Mesenchymal stem cell (in vitro differentiated cells and primary cell): ENCODE data around the gene AP4E1.
"Not testable (repeated sequence)": the region's sequence is repeated elsewhere in the genome, so short reads cannot be mapped to it uniquely, and the experiment has no call there.

Experiments used
- DNase-seq: peaks from one replicate; pipeline ENCODE4 v3.0.0-alpha.2; 2013
- H2AFZ ChIP-seq: one replicate; pipeline ENCODE4 v1.6.1; 2013; ENCODE audit warnings: low read depth, mild to moderate bottlenecking, control low read depth, inconsistent platforms, low read length, moderate library complexity
- H2AK5ac ChIP-seq: 2 replicates; pipeline ENCODE4 v1.6.1; 2013; ENCODE audit warnings: low read length, moderate library complexity, mild to moderate bottlenecking, inconsistent platforms; ENCODE audit not compliant: severe bottlenecking
- H2BK120ac ChIP-seq: one replicate; pipeline ENCODE4 v1.6.1; 2013; ENCODE audit warnings: low read depth, mild to moderate bottlenecking, inconsistent platforms, low read length, moderate library complexity
- H2BK12ac ChIP-seq, 2 experiments: one replicate each; pipeline ENCODE4 v1.6.1; 2013; ENCODE audit warnings: inconsistent platforms in 2 of 2, low read length in 2 of 2, mild to moderate bottlenecking in 2 of 2, moderate library complexity in 2 of 2, control low read depth in 1 of 2
- H2BK15ac ChIP-seq: one replicate; pipeline ENCODE4 v1.6.1; 2013; ENCODE audit warnings: mild to moderate bottlenecking, low read depth, inconsistent platforms; ENCODE audit not compliant: poor library complexity, severe bottlenecking
- H2BK5ac ChIP-seq: 2 replicates; pipeline ENCODE4 v1.6.1; 2013; ENCODE audit warnings: low read depth, mild to moderate bottlenecking, low read length, control low read depth, inconsistent platforms; ENCODE audit not compliant: poor library complexity, severe bottlenecking
- H3K14ac ChIP-seq, 2 experiments: one replicate each; pipeline ENCODE4 v1.6.1; 2013; ENCODE audit warnings: inconsistent platforms in 2 of 2, low read length in 2 of 2, control low read depth in 1 of 2, mild to moderate bottlenecking in 1 of 2, moderate library complexity in 1 of 2
- H3K18ac ChIP-seq, 2 experiments: one replicate each; pipeline ENCODE4 v1.6.1; 2013; ENCODE audit warnings: inconsistent platforms in 2 of 2, low read length in 2 of 2, control low read depth in 1 of 2, low read depth in 1 of 2, mild to moderate bottlenecking in 1 of 2
- H3K23ac ChIP-seq, 2 experiments: one replicate each; pipeline ENCODE4 v1.6.1; 2013; ENCODE audit warnings: inconsistent platforms in 2 of 2, low read length in 2 of 2, mild to moderate bottlenecking in 2 of 2, moderate library complexity in 2 of 2, control low read depth in 1 of 2
- H3K27ac ChIP-seq: 2 replicates; pipeline ENCODE4 v1.5.1; 2013; ENCODE audit warnings: mild to moderate bottlenecking, moderate library complexity, low read length, control low read depth, inconsistent platforms; ENCODE audit not compliant: poor library complexity, severe bottlenecking
- H3K27me3 ChIP-seq, 2 experiments: 2 replicates each; pipeline versions ENCODE4 v1.6.1 to v1.7.0; 2013; ENCODE audit warnings: low read length in 2 of 2, mild to moderate bottlenecking in 2 of 2, moderate library complexity in 2 of 2, control low read depth in 1 of 2, inconsistent platforms in 1 of 2; ENCODE audit not compliant: control insufficient read depth in 1 of 2, insufficient read depth in 1 of 2
- H3K36me3 ChIP-seq, 2 experiments: 2 replicates each; pipeline versions ENCODE4 v1.6.1 to v1.7.0; 2013; ENCODE audit warnings: low read length in 2 of 2, control low read depth in 1 of 2, inconsistent platforms in 1 of 2, low read depth in 1 of 2, mild to moderate bottlenecking in 1 of 2; ENCODE audit not compliant: insufficient read depth in 2 of 2, control insufficient read depth in 1 of 2
- H3K4ac ChIP-seq, 2 experiments: one replicate each; pipeline ENCODE4 v1.6.1; 2013; ENCODE audit warnings: inconsistent platforms in 2 of 2, low read length in 2 of 2, mild to moderate bottlenecking in 2 of 2, moderate library complexity in 2 of 2, control low read depth in 1 of 2, low read depth in 1 of 2
- H3K4me1 ChIP-seq: 2 replicates; pipeline ENCODE4 v1.6.1; 2013; ENCODE audit warnings: low read depth, low read length, control low read depth; ENCODE audit not compliant: control insufficient read depth, insufficient read depth
- H3K4me2 ChIP-seq: 2 replicates; pipeline ENCODE4 v1.6.1; 2013; ENCODE audit warnings: low read length, mild to moderate bottlenecking, inconsistent platforms; ENCODE audit not compliant: poor library complexity, severe bottlenecking
- H3K4me3 ChIP-seq, 2 experiments: 2 replicates each; pipeline versions ENCODE4 v1.5.1 to v1.7.0; 2013; ENCODE audit warnings: low read length in 2 of 2, mild to moderate bottlenecking in 2 of 2, control low read depth in 1 of 2, low read depth in 1 of 2; ENCODE audit not compliant: insufficient read depth in 1 of 2
- H3K79me1 ChIP-seq: replicated peaks from 2 replicates; pipeline ENCODE4 v1.6.1; 2013; ENCODE audit warnings: mild to moderate bottlenecking, control low read depth, low read length, inconsistent platforms; ENCODE audit not compliant: poor library complexity, severe bottlenecking
- H3K9ac ChIP-seq: 2 replicates; pipeline ENCODE4 v1.7.0; 2013; ENCODE audit warnings: mild to moderate bottlenecking, low read length, moderate library complexity
- H3K9me3 ChIP-seq: 2 replicates; pipeline ENCODE4 v1.7.0; 2013; ENCODE audit warnings: mild to moderate bottlenecking, low read length; ENCODE audit not compliant: control insufficient read depth
- H4K8ac ChIP-seq: one replicate; pipeline ENCODE4 v1.6.1; 2013; ENCODE audit warnings: inconsistent platforms, mild to moderate bottlenecking, low read length, moderate library complexity
- H4K91ac ChIP-seq: one replicate; pipeline ENCODE4 v1.6.1; 2013; ENCODE audit warnings: mild to moderate bottlenecking, low read length, inconsistent platforms
- WGBS: methylation state at CpG from one replicate; pipeline ENCODE4 v1.1.7; 2013; ENCODE audit warnings: mixed read lengths; 5-methylcytosine and 5-hydroxymethylcytosine counted together

AP4E1 gene

GRCh38 chr15:50911621-50912020 lies 3.1 kb downstream of the AP4E1 start:
- Histone ChIP-seq H3K4me3 (no peak overlapping the region), H2BK12ac (no peak overlapping the region), H3K18ac (no peak overlapping the region), H4K8ac (no peak overlapping the region), H3K36me3 (peaks cover 7 to 43% of the 10 kb centered on the region in 2 experiments), H2AFZ (no peak overlapping the region), H2BK5ac (peak overlapping the region; percentile 5), H3K14ac (no peak overlapping the region), H3K9ac (peak overlapping the region; percentile 98), H3K4me2 (no peak overlapping the region), H2AK5ac (no peak overlapping the region), H3K4me1 (peaks cover 10% of the 10 kb centered on the region), H3K9me3 (no peaks in the 10 kb centered on the region), H3K23ac (no peak overlapping the region), H3K27me3 (no peaks in the 10 kb centered on the region), H2BK120ac (no peak overlapping the region), H3K4ac (no peak overlapping the region), H3K79me1 (peaks cover 17% of the 10 kb centered on the region), H3K27ac (peak overlapping the region; percentile 52), H2BK15ac (no peak overlapping the region), H4K91ac (no peak overlapping the region)
- 81% methylated on average over 2 of the region's 5 CpGs for WGBS
- DNase-seq = no peak

- no peak overlapping the region for H3K9ac ChIP-seq
- no peak overlapping the region for H4K8ac ChIP-seq
- H2BK5ac ChIP-seq = no peak overlapping the region
- H3K4ac ChIP-seq = no peak overlapping the region
- no peak overlapping the region for H3K27ac ChIP-seq
- no peak overlapping the region for H2BK120ac ChIP-seq
- WGBS = 95% methylated on average over 4 of the region's 4 CpGs
- H2AK5ac ChIP-seq = no peak overlapping the region
- no peak overlapping the region for H3K14ac ChIP-seq
- no peak for DNase-seq
- H2BK12ac ChIP-seq = no peak overlapping the region
- no peaks in the 10 kb centered on the region for H3K27me3 ChIP-seq
- H3K4me2 ChIP-seq = no peak overlapping the region
- peaks cover 17 to 74% of the 10 kb centered on the region in 2 experiments for H3K36me3 ChIP-seq
- no peak overlapping the region for H2BK15ac ChIP-seq
- no peaks in the 10 kb centered on the region for H3K4me1 ChIP-seq
- no peak overlapping the region for H2AFZ ChIP-seq
- H3K79me1 ChIP-seq = peaks cover 13% of the 10 kb centered on the region
- H4K91ac ChIP-seq = no peak overlapping the region
- H3K9me3 ChIP-seq = no peaks in the 10 kb centered on the region
- no peak overlapping the region for H3K4me3 ChIP-seq
- H3K23ac ChIP-seq = no peak overlapping the region
- H3K18ac ChIP-seq = no peak overlapping the region
These were observed 7.9 kb downstream of the AP4E1 start for GRCh38 chr15:50916400-50916799.

DNA sequence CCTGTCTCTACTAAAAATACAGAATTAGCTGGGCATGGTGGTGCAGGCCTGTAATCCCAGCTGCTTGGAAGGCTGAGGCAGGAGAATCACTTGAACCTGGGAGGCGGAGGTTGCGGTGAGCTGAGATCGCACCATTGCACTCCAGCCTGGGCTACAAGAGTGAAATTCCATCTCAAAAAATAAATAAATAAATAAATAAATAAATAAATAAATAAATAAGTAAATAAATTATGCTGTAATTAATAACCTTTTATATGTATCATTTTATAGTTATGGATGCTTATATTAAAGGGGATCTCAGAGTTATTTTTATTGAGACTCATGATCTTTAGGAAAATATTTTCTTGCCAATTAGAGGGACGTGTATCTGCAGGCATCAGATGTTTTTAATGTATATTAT lies 10.9 kb downstream of the AP4E1 start:
- not testable (repeated sequence) for H3K9me3 ChIP-seq, H3K27me3 ChIP-seq, H3K9ac ChIP-seq, H2BK15ac ChIP-seq, H3K4me1 ChIP-seq, H2BK5ac ChIP-seq, H3K4me2 ChIP-seq, H2AK5ac ChIP-seq, DNase-seq, H2BK120ac ChIP-seq, H3K18ac ChIP-seq, H3K27ac ChIP-seq, H2AFZ ChIP-seq, H3K23ac ChIP-seq, H4K8ac ChIP-seq, H3K14ac ChIP-seq, H3K4ac ChIP-seq, H2BK12ac ChIP-seq, H3K4me3 ChIP-seq, H4K91ac ChIP-seq
- WGBS = 98% methylated on average over 2 of the region's 4 CpGs
- Histone ChIP-seq H3K79me1 (peaks cover 11% of the 10 kb centered on the region), H3K36me3 (peaks cover 19 to 76% of the 10 kb centered on the region in 2 experiments)

DNA sequence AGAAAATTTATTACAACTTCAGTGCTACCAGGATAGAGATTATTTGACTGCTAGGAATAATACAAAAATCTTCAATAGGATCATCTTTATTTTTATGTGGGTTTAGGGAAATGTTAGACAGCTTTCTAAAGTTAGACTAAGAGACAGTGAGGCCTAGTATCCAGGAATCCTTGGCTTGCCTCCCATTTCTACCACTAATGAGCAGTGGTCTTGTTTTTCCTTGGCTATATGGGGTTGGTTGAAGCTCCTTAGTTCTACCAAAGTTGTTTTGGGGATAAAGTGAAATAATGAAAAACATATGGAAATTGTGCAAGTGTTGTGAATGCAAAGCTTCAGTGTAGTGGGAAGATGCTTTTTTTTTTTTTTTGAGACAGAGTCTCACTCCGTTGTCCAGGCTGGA lies 16.8 kb downstream of the AP4E1 start:
- Histone ChIP-seq H2BK15ac (no peak overlapping the region), H3K9ac (no peak overlapping the region), H2AFZ (no peak overlapping the region), H3K27me3 (no peaks in the 10 kb centered on the region), H2BK12ac (no peak overlapping the region), H3K36me3 (peaks cover 15 to 79% of the 10 kb centered on the region in 2 experiments), H3K18ac (no peak overlapping the region), H2BK5ac (no peak overlapping the region), H3K23ac (no peak overlapping the region), H3K9me3 (no peaks in the 10 kb centered on the region), H3K27ac (no peak overlapping the region), H3K4me1 (no peaks in the 10 kb centered on the region), H3K4me2 (no peak overlapping the region), H4K91ac (no peak overlapping the region), H2BK120ac (no peak overlapping the region), H3K79me1 (peaks cover 13% of the 10 kb centered on the region), H2AK5ac (no peak overlapping the region), H3K14ac (no peak overlapping the region), H3K4ac (no peak overlapping the region), H3K4me3 (no peak overlapping the region), H4K8ac (no peak overlapping the region)
- no peak for DNase-seq
- 100% methylated on average over 1 of the region's 1 CpG for WGBS
